Ramos (cell line): ENCODE measurements around the gene FOXR1.
"Not testable (repeated sequence)": the region's sequence is repeated elsewhere in the genome, so short reads cannot be mapped to it uniquely, and the experiment has no call there.

Experiments used
- in situ Hi-C: fragments of 300-500 bp; cut with MboI; formaldehyde crosslinking; loops from one replicate; pipeline ENCODE4 v1.14.3; 2022; ENCODE audit warnings: low sequenced_read_pairs; ENCODE audit not compliant: unreplicated experiment

The FOXR1 gene

DNA sequence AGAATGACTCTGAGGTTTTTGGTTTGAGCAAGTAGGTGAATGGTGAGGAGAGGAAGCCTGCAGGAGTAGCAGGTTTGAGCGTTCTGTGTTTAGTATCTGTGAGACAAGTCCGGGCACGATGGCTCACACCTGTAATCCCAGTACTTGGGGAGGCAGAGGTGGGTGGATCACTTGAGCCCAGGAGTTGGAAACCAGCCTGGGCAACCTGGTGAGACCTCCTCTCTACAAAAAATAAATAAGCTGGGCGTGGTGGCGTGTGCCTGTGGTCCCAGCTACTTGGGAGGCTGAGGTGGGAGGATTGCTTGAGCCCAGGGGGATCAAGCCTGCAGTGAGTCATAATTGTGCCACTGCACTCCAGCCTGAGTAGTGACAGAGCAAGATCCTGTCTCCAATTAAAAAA, 16.7 kb downstream of the FOXR1 start:
- in situ Hi-C loops = no loop called here

- in situ Hi-C loops = not testable (repeated sequence)
Measured at GRCh38 chr11:118991486-118992038, 20.0 kb downstream of the FOXR1 start.

DNA sequence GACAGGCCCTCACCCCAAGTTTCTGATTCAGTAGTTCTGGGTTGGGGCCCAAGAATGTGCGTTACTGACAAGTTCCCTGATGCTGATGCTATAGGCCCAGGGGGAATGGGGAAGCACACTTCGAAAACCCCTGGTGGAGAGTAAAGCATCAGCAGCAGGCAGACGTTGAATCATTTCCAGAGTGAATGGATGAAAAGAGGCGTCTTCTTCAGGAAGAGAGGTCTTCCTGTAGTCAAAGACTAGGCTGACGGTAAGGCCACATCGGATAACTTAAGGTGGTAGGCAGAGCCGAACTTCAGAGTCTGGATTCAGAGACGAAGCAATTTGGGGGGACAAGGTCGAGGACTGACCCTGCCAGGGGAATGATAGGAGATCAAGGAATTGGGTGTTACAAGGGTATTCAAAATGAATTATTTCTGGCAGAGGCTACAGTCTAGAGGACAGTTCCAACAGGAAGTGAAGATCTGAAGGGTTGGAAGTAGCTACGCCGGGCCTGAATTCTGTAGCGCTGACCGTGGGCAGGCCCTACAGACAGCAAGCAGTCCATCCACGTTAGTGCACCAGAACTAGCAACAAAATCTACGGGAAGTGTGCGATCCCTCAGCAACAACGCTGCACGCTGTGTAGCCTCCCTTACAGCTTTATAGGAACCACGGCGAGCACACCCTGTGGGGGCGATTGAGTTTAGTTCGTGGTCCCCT, 25.5 kb downstream of the FOXR1 start:
- in situ Hi-C loops = no loop called here

- in situ Hi-C loops = no loop called here
Measured at GRCh38 chr11:118997627-118998387, 26.2 kb downstream of the FOXR1 start, which contains the start of gene CENATAC. TSS of gene CENATAC (plus strand) at chr11:118998138. CDS start at chr11:118998198, 60 bp downstream.

GRCh38 chr11:118998388-118998717, 26.8 kb downstream of the FOXR1 start:
- in situ Hi-C loops = no loop called here

DNA sequence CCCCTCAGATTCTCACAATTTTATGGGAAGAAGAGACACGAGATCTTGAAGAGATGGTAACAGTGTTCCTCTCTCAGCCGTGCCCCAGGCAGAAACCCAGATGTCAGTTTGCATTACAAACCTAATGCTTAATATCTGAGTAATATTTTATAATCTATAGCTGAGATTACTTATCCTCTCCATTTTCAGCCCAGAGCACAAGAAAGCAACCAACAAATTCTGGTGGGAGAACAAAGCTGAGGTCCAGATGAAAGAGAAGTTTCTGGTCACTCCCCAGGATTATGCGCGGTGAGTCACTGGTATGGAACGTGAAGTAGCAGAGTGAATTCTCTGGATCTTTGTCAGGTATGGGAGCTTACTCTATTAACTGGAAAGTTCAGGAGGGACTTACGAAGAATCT, 27.3 kb downstream of the FOXR1 start:
- in situ Hi-C loops = no loop called here

GRCh38 chr11:119000906-119001305, 29.3 kb downstream of the FOXR1 start:
- in situ Hi-C loops = no loop called here

- in situ Hi-C loops = no loop called here
Measured at GRCh38 chr11:119006656-119007055, 35.1 kb downstream of the FOXR1 start.

DNA sequence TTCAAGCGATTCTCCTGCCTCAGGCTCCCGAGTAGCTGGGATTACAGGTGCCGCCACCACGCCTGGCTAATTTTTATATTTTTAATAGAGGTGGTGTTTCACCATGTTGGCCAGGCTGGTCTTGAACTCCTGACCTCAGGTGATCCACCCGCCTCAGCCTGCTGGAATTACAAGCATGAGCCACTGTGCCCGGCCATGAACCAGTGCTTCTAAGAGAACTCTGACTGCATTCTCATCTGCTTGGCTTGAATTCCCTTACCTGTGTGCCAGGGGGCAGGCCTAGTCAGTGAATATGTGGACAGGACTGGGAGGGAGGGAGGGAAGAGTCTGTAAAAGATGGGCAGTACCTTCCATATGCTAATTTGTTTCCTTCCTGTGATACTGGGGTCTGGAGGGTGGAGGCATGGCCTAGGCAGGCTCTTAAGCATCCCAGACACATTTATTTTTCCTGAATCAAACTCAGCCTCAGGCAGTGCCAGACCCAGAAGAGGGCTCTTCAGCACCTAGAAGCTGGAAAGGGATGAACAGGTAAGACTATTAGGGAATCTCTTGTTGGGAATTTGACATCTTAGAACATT, 40.0 kb downstream of the FOXR1 start:
- in situ Hi-C loops = no loop called here

DNA sequence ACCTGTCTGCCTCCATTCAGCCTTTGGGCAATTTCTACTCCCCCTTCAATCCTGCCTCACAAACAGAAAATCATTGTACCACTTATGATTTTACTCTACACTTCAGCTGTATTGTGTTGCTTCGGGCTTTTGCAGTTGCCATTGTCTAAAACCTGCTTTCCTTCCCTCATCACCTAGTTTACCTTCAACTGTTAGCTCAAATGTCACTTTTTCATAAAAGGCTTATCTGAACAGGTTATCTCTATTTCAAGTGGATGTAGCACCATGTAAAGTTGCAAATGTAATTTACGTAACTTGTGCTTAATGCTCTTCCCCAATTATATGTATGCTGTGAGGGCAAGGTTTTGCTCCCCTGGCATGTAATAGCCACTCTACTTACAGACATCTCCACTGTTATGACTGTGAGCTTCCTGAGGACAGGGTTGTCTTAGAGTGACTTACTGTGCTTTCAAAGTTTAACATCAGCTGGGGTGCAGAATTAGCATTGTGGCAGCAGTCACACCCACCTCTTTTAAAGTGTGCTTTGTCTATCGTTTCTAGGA, 41.1 kb downstream of the FOXR1 start:
- in situ Hi-C loops = no loop called here

DNA sequence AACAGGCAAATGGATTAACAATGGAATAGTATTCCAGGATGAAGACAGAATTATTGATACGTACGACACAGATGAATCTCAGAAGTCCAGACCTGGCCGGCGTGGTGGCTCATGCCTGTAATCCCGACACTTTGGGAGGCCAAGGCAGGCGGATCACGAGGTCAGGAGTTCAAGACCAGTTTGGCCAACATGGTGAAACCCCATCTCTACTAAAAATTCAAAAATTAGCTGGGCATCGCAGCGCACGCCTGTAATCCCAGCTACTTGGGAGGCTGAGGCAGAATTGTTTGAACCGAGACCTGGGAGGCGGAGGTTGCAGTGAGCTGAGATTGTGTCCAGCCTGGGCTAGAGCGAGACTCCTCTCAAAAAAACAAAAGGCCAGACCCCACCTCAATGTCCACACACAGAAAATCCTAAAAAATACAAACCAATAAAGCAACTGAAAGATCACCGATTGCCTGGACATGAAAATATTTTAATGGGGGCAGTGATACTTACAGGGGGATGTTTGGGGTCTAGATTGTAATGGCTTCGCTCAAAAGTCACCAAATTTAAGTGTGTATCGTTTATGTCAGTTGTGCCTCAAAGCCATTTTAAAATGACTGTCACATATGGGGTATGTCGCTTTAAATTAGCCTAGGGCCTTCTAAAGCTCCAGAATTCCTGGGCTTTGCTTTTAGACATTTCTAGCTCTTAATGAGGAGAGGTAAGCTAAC, 42.8 kb downstream of the FOXR1 start:
- in situ Hi-C loops = no loop called here

DNA sequence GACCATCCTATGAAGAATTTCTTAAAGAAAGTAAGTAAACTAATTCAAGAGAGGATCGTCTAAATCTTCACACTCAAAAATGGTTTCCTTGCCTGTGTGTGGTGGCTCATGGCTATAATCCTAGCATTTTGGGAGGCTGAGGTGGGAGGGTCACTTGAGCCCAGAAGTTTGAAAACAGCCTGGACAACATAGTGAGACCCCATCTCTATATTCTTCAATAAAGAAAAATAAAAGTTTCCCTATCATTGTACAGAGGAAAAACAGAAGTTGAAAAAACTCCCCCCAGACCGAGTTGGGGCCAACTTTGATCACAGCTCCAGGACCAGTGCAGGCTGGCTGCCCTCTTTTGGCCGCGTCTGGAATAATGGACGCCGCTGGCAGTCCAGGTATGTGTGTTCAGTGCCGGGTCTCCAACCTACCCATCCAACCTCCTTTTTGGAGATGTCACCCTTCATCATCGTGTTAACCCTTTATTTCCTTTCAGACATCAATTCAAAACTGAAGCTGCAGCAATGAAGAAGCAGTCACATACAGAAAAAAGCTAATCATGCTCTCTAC, 43.6 kb downstream of the FOXR1 start:
- in situ Hi-C loops = no loop called here

- in situ Hi-C loops = no loop called here
Measured at GRCh38 chr11:119016216-119017009, 44.9 kb downstream of the FOXR1 start.

- in situ Hi-C loops = not testable (repeated sequence)
Measured at GRCh38 chr11:119017377-119017776, 45.8 kb downstream of the FOXR1 start.

- in situ Hi-C loops = no loop called here
Measured at GRCh38 chr11:119018074-119018938, 46.7 kb downstream of the FOXR1 start, which contains the start of the genes RPS25 and TRAPPC4. TSS of gene RPS25 (minus strand) at chr11:119018343. CDS start at chr11:119018284, 59 bp downstream. TSS of gene TRAPPC4 (plus strand) at chr11:119018766. CDS start at chr11:119018796, 30 bp downstream.

- in situ Hi-C loops = no loop called here
Measured at GRCh38 chr11:119019996-119020395, 48.4 kb downstream of the FOXR1 start.

GRCh38 chr11:119021631-119022030, 50.1 kb downstream of the FOXR1 start:
- in situ Hi-C loops = no loop called here

DNA sequence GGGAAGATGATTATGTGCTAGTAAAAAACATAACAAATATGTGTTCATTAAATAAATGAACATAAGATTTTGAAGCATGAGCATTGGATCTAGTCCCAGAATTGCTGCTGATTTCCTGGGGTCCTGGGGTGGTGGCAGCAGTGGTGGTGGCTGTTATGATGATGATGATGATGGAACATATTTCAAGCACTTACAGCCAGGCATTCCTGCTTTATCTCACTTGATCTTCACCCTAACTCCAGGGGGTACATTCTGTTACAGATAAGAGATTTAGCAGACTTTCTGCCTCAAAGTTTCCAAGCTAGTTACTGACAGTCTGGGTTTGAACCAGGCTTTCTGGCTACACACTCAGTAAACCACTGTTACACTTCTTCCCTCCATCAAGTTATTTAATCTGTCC, 52.2 kb downstream of the FOXR1 start:
- in situ Hi-C loops = no loop called here
